GM12874 (cell line): ENCODE data around the gene PTF1A.

ENCODE experiments used
- CTCF ChIP-seq: IDR thresholded peaks from 2 replicates; pipeline ENCODE4 v1.5.1; 2011; ENCODE audit warnings: low read depth, mild to moderate bottlenecking, control low read depth, low read length, moderate library complexity; ENCODE audit not compliant: insufficient read depth

The PTF1A gene

GRCh38 chr10:23191764-23192711 lies at the start of gene PTF1A:
Gene PTF1A, plus strand, starts transcription at chr10:23192312. Its CDS starts 219 bp downstream, at chr10:23192531.
- TF ChIP-seq CTCF = no peak

GRCh38 chr10:23146258-23146657 lies 45.9 kb upstream of the PTF1A start:
- no peak for TF ChIP-seq CTCF

- no peak for TF ChIP-seq CTCF
Measured at GRCh38 chr10:23147035-23147434, 45.1 kb upstream of the PTF1A start.

GRCh38 chr10:23148214-23148613 lies 43.9 kb upstream of the PTF1A start:
- no peak for TF ChIP-seq CTCF

- TF ChIP-seq CTCF = no peak
Measured at GRCh38 chr10:23150091-23150490, 42.0 kb upstream of the PTF1A start.

- TF ChIP-seq CTCF = no peak
Measured at GRCh38 chr10:23150610-23151009, 41.5 kb upstream of the PTF1A start.

- TF ChIP-seq CTCF = no peak
Measured at GRCh38 chr10:23151071-23151470, 41.0 kb upstream of the PTF1A start.
